ENCODE results near the gene AR.

Gene AR

GRCh38 chrX:67730296-67730695 lies 186.5 kb downstream of the AR start:
- DNase-seq: no peak

- no peak for DNase-seq
Observed at GRCh38 chrX:67731061-67731460, 187.2 kb downstream of the AR start.

- no peak for DNase-seq
Observed at GRCh38 chrX:67732864-67733263, 189.0 kb downstream of the AR start.

- DNase-seq: no peak
Observed at GRCh38 chrX:67734111-67734753, 190.4 kb downstream of the AR start.

GRCh38 chrX:67749536-67749935 lies 205.7 kb downstream of the AR start:
- DNase-seq: no peak

- no peak for DNase-seq
Observed at GRCh38 chrX:67750694-67751093, 206.9 kb downstream of the AR start.

GRCh38 chrX:67759018-67759417 lies 215.2 kb downstream of the AR start:
- DNase-seq: no peak

GRCh38 chrX:67777148-67777547 lies 233.3 kb downstream of the AR start:
- DNase-seq: no peak

- no peak for DNase-seq
Observed at GRCh38 chrX:67779099-67779498, 235.3 kb downstream of the AR start.

Measured in right kidney (tissue), 1 donor.